NCI-H524 treated with DMSO at 0.1 percent for 48 hours (cell line): ENCODE results near the gene HSPB6.

Experiments
- DNase-seq: peaks from one replicate; lab custom pipeline; 2025; lab: John Stamatoyannopoulos, UW

The HSPB6 gene

GRCh38 chr19:35716801-35717664, 39.8 kb downstream of the HSPB6 start:
- peak; percentile 86 for DNase-seq

- no peak for DNase-seq
Observed at GRCh38 chr19:35715981-35716800, 40.6 kb downstream of the HSPB6 start.

GRCh38 chr19:35715355-35715809, 41.4 kb downstream of the HSPB6 start:
- no peak for DNase-seq

DNA sequence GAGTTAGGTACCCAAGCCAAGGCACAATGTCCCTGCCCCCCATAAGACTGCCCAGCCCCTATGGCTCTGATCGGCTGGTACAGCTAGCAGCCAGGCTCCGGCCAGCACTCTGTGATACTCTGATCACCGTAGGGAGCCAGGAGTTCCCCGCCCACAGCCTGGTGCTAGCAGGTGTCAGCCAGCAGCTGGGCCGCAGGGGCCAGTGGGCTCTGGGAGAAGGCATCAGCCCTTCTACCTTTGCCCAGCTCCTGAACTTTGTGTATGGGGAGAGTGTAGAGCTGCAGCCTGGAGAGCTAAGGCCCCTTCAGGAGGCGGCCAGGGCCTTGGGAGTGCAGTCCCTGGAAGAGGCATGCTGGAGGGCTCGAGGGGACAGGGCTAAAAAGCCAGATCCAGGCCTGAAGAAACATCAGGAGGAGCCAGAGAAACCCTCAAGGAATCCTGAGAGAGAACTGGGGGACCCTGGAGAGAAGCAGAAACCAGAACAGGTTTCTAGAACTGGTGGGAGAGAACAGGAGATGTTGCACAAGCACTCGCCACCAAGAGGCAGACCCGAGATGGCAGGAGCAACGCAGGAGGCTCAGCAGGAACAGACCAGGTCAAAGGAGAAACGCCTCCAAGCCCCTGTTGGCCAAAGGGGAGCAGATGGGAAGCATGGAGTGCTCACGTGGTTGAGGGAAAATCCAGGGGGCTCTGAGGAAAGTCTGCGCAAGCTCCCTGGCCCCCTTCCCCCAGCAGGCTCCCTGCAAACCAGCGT, 42.1 kb downstream of the HSPB6 start:
- no peak for DNase-seq

- DNase-seq = no peak
Observed at GRCh38 chr19:35713904-35714495, 42.8 kb downstream of the HSPB6 start.

DNA sequence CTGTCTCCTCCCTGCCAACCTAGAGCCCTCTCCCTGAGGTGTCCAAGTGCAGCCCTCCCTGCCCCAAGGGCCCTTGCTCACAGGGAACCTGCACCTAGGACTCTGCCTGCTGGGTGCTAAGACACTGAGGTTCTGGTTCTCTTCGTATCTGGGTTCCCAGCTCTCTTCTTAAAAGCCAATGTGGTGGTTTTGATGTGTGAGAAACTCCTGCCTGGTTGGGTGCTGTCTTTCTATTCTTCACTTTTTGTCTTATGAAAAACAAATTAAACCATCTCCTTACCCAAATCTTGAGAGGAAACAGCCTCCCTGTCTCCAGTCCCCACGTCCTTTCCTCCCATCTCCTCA, 43.4 kb downstream of the HSPB6 start:
- DNase-seq = no peak

GRCh38 chr19:35712567-35713505, 44.0 kb downstream of the HSPB6 start:
- no peak for DNase-seq

DNA sequence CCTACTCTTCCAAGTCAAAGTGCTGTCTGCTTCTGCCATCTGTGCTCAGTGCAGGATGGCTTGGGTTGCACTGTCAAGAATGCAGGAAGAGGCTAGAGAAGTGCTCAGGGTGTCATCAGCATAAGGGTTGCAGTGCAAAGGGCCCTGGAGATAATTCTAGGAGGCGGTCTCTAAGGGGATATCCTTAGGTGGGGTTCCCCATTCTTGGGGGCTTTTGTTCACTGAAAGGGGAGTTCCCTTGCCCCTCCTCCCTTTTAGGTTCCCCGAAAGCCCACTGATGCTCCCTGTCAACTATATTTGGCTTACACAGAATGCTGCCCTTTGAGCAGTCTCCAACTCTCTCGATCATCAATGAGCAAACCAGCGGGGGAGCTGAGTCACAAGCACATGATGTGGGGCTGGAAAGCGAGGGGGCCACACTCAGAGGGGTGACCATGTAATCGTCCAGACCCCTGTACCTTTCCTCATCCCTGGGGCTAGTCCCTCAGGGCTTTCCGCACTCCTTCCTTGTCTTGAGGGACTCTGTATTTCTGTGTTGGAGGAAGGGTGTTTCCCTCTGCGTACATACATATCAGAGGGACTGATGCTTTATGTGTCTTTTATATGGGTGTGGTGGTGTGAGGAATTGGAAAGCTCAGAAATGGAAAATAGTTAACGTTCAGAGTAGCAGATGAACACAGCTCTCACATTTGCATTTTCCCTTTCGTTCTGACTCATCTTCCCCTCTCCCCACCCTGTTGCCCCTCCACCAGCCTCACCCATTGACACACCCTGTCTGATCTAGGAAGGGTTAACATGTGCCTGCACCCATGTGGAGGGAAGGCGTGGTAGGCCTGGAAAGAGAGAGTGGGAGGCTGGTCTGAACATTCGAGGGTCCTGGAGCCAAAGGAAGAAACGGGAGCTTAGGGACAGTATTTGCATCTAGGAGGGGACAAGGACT, 45.8 kb downstream of the HSPB6 start:
- no peak for DNase-seq

DNA sequence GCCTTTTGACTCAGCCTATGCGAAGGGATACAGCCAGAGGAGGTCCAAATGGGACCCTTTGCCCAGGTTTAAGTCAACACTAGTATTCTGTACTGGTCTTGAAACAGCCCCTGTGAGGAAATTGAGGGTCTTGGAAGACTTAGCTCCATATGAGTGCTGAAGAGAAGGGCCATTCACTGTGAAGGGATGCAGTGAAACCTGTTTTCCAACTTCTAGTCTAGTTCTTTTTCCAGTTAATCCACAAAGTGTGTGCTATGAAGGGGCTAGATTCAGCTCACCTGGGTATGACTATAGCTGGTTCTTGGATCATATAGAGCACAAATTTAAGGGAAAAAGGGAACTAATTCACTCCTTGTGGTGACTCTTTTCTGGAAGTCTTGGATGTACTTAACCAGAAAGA, 48.4 kb downstream of the HSPB6 start:
- DNase-seq = no peak
